ENCODE data around the gene ITPRIP.

GRCh38 chr10:104368381-104368780, 30.1 kb upstream of the ITPRIP start:
- TF ChIP-seq CTCF (IDR thresholded peaks at IDR 0.05) (no peak), POLR2A (IDR thresholded peaks at IDR 0.05) (no peak), EP300 (IDR thresholded peaks at IDR 0.05) (no peak)

Measured in tibial nerve (tissue), 4 donors.